Right lobe of liver (tissue), 4 donors: ENCODE results near the gene NUP210.
"Not testable (repeated sequence)": the region's sequence is repeated elsewhere in the genome, so short reads cannot be mapped to it uniquely, and the experiment has no call there.

Experiments used
- CTCF ChIP-seq, 4 donors: fragments of 200-600 bp in 3 of 4; fragments of 450-650 bp in 1 of 4; IDR thresholded peaks; one replicate each; pipeline versions ENCODE4 v1.5.1 to v1.8.0; 2016 to 2022; ENCODE audit warnings: antibody characterized with exemption in 4 of 4, mild to moderate bottlenecking in 2 of 4
- POLR2A ChIP-seq: fragments of 450-650 bp; IDR thresholded peaks from one replicate; pipeline ENCODE4 v1.6.1; 2017; ENCODE audit warnings: antibody characterized with exemption, mild to moderate bottlenecking
- donor health status: DM: no; HTN: no; CAD: no.
- donor health status: DM: no; HTN: no; CAD: no.
- donor health status: DM: no; HTN: yes; CAD: no.

GRCh38 chr3:13436213-13436612 is 16.1 kb upstream of the NUP210 start:
- TF ChIP-seq CTCF (IDR thresholded peaks at IDR 0.05); POLR2A: not testable (repeated sequence)
